ENCODE data around the gene GSTO2.
"Not testable (repeated sequence)": the region's sequence is repeated elsewhere in the genome, so short reads cannot be mapped to it uniquely, and the experiment has no call there.

GSTO2 gene

DNA sequence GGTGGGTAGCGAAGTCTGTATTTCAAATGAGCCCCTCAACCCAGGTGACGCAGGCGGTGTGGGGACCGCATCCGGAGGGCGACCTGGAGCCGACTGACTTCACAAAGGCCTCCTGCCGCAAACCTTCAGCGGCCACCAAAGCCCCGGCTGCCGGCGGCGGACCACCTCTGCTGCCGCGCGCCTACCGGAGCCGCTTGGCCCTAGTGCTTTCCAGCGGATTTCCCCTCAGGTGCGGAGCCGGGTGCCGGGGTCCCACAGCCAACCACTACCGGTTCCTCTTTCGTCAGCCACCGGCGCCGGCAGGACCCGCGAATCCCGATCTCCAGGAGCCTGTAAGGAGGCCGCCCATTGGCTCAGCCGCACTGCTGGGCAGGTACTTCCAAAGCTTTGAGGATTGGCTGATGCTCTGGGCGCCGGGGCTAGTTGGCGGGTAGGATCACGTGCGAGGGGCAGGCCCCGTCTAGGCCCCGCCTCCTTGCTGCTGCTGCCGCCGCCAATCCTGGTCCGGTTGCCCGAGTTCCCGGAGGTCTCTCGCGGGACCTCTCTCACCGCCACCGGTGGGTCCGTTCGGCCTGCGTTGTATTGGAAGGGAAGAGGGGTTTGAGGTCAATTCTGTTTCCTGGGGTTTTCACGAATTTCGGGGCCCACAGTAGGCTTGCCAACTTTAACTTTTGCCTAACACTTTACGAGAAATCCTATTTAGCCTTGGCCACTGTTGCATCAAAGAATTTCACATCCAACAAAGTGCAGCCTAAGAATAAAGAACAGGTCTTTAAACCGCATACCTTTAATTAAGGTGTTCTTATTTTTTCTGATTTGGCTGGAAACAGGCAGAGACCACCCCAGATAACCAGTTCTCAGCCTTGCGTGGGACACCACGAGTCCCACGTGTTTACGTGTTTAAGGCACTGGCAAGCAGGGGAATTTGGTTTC, at the start of gene GSTO2:
TSS of gene GSTO2 (plus strand) at position 472 of the 933 bp plus-strand sequence. CDS start 5,732 bp downstream, outside the sequence.
- peak; percentile 99 for DNase-seq

DNA sequence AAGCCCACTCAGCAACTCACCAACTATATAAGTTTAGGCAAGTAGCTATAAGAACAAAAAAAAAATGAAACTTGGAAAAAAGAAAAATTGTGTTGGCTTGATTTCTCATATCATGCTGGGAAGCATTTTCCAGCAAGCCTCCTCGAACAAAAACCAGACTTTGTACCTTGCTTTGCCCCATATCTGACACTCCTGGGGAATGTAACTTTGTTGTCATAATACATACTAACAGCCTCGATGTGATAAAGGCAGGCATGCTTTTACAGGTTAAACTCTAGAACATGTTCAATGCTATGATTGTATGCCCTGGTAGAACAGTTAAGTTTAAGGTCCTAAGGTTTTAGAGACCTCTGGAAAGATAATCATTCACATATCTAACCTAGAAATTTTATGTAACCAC, 48.5 kb upstream of the GSTO2 start:
- DNase-seq: no peak

DNA sequence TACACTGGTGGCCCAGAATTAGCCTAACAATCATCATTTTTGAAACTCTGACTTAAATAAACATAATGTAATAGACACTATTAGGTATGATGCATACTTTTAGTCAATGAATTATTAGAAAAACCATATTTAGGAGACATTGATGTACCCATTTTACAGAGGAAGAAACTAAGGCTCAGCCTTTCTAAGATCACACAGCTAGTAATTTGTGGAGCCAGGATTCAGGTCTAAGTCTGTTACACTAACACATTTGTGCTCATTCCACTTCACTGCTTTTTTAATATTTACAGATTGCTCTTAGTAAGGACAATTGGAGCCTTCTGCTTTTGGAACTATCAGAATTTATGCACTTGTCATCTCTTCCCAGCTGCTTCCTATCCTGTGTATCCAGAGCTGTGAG, 45.7 kb upstream of the GSTO2 start:
- DNase-seq: no peak

DNA sequence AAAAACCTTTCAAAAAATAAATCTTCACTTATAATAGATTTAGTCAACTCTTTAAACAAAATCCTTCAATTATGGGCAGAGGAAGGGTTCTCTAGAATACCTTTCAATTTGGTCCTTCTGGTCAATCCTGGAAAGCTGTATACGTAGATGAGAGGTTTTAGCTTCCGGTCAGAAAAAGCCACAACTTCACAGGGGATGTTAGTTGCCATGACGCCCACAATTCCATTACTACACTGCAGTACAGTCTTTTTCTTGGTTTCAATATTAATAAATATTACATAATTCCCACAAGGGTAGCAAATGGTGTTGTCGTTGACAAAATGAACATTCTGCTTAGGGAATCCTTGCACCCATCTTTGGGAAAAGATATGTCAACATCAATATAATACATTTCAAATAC, 38.5 kb upstream of the GSTO2 start:
- no peak for DNase-seq

DNA sequence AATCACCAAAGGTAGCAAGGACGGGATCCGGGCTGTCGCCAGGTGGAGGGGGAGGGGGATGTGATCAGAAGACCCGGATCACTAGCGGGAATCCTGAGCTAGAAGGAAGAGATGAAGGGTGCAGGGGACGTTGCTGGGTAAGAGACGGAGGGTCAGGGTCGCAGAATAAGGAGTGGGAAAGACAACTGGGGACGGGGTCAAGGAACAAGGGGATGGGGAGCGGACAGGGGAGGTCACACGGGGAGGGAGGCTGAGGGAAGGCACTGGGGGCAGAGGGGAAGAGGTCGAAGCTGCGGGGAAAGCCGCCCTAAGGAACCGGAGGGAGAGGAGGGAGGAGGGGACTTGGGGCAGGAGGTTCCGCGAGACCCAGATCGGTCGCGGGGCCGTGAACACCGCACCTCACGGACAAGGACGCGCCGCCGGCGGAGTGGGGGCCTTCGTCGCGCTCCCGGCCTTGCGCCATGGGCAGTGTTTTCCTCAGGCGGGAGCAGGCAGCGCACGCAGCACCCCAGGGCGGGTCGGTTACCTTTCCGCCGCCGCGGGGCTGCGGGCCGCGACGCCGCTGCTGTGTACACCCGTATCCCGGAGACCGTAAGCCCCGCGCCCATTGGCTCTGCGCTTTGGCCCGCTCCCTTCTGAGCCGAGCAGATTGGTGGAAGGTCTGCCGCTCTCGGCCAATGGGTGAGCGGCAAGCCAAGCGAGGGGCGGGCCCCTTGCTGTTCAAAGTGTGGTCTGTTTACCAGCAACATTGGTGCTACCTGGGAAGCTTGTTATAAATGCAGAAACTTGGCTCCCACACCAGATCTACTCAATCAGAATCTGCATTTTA, 37.0 kb upstream of the GSTO2 start, which contains the start of gene CFAP43:
TSS of gene CFAP43 (minus strand) at position 581 of the 829 bp plus-strand sequence. CDS start at position 463, 118 bp downstream.
- peak; percentile 99 for DNase-seq

DNA sequence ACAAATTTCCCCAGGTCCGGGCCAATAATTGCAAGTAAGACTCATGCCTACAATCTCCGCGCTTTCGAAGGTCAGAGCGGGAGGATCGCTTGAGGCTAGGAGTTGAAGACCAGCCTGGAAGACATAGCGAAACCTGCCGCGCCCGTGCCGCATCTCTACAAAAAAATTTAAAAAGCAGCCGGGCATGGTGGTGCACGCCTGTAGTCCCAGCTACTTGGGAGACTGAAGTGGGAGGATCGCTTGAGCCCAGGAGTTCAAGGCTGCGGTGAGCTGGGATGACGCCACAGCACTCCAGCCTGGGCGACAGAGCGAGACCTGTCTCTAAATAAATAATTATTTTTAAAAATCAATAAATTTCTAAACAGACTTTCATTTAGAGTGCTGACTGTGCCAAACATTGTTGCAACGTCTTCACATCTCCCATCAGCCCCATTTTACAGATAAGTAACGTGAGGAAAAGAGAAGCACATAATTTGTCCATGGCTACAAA, 36.3 kb upstream of the GSTO2 start:
- no peak for DNase-seq

DNA sequence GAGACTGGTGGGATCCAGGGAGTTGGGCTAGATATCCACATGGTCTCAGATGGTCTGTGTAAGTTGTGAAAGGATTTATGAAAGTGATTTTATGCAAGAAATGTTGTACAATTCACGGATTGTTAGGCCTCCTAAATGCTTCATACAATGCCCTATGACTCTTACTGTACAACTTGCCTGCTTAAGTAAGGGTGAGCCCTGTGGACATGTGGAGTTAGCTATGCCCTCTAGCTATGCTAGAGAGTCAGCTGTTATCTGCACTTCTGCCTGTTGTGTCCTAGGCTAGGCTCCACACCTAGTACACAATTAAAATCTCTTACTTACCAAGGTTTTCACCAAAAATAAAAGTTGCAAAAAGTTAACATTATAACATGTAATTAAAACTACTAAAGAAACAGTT, 35.2 kb upstream of the GSTO2 start:
- DNase-seq: no peak

DNA sequence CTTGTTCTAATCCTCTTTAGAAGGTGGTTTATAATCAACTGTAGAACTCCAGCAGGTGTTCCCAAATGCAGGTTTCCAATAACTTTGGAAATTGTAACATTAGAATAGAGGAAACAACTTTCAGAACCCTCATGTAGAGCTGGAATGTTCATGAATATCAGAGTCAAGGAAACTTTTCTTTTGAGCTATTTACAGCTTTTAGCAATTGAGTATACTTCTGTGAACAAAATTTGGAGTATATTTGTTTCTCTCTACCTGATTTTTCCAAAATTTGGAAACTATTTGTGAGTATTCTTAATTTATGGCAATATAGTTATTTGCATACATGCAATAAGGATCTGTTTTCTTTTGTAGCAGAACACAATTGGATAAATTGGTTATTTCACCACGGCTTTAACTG, 34.0 kb upstream of the GSTO2 start:
- no peak for DNase-seq

DNA sequence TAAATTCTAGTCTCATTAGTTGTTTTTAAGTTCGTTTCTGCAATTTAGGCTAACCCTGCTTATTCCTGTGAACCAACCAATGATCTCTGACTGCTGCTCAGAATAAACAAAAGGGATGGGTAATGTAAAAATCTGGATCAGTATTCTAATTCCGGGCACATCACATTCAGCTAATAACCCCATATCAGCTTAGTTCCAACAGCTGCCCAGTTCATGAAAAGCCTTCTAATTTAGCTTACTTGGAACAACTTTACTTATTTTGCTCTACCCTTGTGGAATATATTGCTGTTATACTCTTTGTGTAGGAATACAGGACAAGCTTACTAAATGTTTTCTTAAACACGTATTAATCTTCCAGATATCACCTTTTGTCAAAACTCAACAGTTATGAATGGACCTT, 33.2 kb upstream of the GSTO2 start:
- DNase-seq: no peak

DNA sequence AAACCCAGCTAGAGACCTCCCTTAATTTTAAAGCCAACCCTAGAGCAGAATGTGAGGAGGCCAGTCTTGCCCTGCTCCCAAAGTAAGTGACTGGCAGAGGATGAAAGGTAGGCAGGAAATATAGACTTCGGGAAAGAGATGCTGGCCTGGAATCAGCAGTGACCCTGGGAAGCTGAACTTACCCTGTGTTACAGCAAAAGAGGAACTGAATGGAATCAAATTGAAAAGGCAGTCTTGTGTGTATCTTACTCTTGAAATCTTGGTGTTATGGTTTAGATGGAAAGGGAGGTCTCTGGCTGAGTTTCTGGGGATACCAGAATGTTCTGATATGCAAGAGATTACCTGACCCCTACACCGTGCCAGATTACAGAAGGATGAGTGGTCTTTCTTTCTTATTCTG, 28.9 kb upstream of the GSTO2 start:
- DNase-seq: no peak

DNA sequence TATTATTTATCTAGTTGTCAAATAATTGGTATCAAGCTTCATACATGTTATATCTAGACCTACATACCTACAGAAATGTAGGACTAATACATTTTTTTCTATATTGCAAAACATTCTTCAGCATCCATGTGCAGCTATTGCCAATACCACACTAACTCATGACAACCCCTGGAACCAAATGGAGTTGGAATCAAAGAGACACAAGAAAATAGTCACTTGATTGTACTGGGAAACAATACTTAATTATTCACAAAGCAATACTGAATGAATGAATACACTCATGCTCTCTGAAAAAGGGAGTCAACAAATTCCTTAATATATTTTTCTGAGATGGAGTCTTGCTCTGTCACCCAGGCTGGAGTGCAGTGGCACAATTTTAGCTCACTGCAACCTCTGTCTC, 26.4 kb upstream of the GSTO2 start:
- no peak for DNase-seq

DNA sequence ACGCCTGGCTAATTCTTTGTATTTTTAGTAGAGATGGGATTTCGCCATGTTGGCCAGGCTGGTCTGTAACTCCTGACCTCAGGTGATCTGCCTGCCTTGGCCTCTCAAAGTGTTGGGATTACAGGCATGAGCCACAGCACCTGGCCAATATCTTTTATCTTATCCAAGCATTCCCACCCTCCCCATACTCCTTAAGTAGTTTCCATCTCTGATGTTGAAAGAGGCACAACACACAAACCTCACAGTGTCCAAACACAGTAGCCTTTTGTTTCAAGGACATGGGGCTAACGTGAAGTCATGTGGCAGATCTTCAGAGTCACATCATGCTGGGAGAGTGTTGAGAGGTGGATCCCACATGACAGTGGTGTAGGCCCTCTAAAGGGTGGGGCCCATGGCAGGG, 26.0 kb upstream of the GSTO2 start:
- DNase-seq: not testable (repeated sequence)

DNA sequence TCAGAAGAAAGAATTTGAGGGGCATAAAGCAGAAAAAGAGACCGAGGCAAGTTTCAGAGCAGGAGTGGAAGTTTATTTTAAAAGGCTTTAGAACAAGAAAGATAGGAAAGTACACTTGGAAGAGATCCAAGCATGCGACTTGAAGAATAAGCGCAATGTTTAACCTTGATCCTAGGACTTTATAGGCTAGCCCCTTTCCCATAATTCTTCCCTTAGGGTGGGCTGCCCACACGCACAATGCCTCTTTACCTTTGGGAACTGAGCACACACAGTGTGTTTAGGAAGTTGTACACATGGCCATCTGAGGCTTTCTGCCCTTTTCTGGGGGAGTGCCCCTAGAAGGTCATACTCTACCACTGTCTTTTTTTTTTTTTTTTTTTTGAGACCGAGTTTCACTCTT, 25.5 kb upstream of the GSTO2 start:
- DNase-seq: no peak

DNA sequence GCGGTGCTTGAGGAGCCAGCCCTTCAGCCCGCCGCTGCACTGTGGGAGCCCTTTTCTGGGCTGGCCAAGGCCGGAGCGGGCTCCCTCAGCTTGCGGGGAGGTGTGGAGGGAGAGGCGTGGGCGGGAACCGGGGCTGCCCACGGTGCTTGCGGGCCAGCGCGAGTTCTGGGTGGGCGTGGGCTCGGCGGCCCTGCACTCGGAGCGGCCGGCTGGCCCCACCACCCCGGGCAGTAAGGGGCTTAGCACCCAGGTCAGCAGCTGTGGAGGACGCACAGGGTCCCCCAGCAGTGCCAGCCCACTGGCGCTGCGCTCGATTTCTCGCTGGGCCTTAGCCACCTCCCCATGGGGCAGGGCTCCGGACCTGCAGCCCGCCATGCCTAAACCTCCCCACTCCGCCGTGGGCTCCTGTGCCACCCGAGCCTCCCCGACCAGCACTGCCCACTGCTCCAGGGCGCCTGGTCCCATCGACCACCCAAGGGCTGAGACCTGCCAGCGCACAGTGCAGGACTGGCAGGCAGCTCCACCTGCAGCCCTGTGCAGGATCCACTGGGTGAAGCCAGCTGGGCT, 23.8 kb upstream of the GSTO2 start:
- DNase-seq: no peak

DNA sequence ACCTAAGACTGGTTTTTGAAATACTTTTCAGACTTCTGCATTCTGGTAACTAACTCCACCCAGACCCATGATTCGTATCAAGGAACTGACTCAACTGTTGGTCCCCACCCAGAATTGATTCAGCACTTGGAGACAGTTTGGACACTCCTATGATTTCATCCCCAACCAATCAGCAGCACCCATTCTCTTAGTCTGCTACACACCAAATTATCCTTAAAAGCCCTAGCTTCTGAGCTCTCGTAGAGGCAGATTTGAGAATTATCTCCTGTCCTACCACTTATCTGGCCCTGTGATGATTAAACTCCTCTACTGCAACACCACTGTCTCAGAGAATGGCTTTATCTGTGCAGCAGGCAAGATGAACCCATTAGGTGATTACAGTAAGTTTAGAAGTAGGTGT, 22.0 kb upstream of the GSTO2 start:
- no peak for DNase-seq

DNA sequence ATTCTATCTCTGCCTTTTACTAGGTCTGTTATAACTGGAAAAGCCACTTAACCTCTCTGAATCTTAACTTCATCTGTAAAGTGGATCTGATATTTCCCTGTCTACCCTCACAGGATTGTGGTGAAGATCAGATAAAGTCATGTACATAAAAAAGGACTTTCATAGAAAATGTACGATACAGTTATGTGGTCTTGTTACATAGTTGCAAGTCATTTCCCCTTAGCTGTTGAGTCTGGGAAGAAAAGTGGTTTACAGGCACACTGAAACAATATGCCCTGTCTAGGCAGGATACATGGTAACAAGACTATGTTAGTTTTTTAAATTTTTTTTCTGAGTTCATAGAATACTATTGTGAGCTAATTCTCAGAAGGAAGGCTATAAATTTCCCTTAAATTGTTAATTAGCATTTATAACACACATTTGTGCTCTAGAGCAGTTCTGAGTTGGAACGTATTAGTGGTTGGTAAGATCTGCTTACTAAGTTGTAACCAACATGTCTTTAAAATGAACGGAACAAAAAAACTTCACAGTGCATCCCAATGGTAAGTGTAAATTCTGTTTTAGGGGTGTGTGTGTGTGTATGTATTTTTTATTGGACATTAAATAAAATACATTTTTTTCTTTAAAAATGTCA, 21.4 kb upstream of the GSTO2 start:
- DNase-seq: no peak

DNA sequence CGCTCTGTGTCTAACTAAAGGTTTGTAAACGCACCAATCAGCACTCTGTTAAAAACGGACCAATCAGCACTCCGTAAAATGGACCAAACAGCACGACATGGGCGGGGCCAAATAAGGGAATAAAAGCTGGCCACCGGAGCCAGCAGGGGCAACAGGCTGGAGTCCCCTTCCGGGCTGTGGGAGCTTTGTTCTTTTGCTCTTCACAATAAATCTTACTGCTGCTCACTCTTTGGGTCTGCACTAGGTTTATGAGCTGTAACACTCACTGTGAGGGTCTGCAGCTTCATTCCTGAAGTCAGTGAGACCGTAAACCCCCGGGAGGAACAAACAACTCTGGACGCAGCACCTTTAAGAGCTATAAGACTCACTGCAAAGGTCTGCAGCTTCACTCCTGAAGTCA, 20.1 kb upstream of the GSTO2 start:
- DNase-seq: not testable (repeated sequence)

DNA sequence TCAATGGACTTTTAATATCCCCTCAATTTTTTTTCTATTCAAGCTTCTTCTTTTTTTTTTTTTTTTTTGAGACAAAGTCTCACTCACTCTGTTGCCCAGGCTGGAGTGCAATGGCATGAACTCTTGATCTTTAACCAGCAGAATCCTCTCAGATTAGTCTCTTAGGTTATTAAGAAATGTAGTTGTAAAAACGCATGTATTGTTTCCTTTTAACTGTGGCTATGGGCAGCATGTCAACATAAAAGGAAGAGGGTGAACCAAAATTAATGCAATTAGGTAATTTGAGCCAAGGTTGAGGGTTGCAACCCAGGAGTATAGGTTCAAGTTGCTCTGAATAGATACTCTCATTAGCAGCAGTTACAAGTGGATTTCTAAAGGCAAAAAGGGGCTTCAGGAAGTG, 18.6 kb upstream of the GSTO2 start:
- no peak for DNase-seq

DNA sequence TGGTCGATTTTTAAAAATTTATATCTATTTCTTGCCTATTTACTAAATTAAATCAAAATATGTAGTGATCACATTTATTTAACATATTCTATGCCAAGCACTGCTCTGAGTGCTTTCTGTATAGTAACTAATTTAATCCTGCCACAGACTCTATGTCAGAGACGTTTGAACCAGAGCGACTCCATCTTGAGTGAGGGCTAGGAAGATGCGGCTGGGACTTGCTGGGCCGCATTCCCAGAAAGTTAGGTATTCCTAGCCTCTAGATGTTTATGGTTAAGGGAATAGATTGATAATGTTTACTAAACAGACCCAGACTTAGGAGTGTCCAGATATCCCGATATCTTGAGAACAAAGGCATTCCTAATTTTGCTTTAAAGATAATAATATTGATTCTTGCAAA, 17.5 kb upstream of the GSTO2 start:
- DNase-seq: no peak

DNA sequence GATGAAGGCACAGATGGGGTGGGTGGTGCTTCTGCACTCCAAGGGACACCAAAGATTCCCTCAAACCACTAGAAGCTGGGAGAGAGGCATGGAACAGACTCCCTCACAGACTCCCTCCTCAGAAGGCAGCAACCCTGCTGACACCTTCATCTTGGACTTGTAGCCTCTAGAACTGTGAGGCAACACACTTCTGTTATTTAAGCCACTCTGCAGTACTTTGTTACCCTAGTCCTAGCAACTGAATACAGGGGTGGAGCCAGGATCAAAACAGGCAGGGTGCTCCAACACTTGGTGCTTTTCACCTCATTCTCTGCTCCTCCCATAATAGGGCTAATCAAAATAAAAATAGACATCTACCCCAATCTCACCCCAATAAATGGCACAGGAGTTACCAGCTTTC, 16.6 kb upstream of the GSTO2 start:
- DNase-seq: no peak

DNA sequence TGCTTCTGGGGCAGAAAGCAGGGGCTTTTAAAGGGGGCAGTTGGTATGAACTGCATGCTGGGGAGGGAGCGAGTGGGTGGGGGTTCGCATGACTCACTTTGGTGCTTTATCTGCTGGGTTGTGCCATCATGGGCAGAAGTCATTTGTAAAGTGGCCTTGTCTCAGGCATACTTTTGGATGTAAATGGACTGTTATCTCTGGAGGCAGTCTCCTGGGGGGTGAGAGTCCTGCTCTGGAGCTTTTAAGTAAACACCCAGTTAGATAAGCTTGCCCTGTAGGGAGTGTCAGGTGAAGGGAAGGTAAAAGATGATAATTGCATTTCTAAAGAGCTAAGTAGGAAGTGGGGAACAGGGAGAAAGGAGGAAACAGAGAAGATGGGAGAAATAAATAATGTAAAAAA, 15.9 kb upstream of the GSTO2 start:
- no peak for DNase-seq

DNA sequence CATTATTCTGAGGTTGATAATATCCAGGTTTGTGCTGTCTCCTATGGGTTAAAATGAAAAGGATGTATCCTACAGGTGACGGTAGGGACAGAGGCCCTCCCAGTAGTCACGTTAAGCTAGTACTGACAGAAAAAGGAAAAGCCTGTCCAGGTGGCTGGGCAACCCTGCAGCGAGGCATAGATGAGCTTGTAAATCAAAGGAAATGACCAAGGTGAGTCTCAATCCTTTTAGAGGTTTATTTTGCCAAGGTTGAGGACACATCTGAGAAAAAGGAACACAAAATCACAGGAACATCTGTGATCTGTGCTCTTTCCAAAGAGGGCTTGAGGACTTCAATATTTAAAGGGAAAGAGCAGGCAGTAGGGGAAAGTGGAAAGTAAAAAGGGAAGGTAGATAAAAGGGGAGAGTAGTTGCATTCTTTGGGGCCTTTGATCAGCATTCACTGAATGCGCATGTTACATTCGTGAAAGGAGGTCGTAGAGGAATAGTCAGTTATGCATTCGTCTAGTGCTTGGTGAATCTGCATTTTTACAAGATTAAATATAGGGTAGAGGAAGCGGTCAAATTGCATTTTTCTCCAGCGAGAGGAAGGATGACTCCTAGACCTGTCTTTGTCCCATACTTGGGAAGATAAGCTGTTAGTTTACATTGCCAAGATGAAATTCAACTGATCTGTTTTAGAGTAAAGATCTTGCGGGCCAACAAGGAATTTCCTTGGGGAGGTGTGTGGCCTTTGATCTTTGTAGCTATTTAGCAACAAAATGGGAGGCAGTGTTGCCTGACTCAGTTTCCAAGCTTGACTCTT, 15.2 kb upstream of the GSTO2 start:
- no peak for DNase-seq
